Pulmonary artery endothelial cell (primary cell): Measurements from ENCODE around the gene COPG1. TPM values are rescaled to one million over a fixed set of nuclear protein-coding genes. Genes with fewer than 3 reads are reported as not detected.

Experiments
- DNase-seq: peaks from one replicate; pipeline ENCODE4 v3.0.0-alpha.2; 2011; ENCODE audit warnings: low read depth, low spot score
- total RNA-seq: library from RNA; depleted of rRNA; stranded (reverse); fragments of >200 nt; gene quantifications from 2 replicates; pipeline ENCODE4 v1.2.3, GENCODE V29; 2014

The COPG1 gene
- total RNA-seq, 1 donor from 2014 or later = 274 TPM

- no peak for DNase-seq
Measured at GRCh38 chr3:129278966-129279906, 29.8 kb downstream of the COPG1 start.

GRCh38 chr3:129280183-129280582 is 30.8 kb downstream of the COPG1 start:
- DNase-seq = no peak

DNA sequence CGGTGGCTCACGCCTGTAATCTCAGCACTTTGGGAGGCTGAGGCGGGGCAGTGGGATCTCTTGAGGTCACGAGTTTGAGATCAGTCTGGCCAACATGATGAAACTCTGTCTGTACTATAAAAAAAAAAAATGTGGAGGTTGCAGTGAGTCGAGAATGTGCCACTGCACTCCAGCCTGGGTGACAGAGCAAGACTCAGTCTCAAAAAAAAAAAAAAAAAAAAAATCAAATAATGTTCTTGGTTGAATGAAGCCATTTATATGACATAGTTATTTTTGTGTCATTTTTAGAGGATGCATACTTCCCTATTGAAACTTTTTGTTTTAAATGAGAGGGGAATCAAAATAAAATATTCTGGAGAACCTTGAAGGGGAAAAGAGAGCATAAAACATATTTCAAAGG is 32.3 kb downstream of the COPG1 start:
- DNase-seq = no peak

DNA sequence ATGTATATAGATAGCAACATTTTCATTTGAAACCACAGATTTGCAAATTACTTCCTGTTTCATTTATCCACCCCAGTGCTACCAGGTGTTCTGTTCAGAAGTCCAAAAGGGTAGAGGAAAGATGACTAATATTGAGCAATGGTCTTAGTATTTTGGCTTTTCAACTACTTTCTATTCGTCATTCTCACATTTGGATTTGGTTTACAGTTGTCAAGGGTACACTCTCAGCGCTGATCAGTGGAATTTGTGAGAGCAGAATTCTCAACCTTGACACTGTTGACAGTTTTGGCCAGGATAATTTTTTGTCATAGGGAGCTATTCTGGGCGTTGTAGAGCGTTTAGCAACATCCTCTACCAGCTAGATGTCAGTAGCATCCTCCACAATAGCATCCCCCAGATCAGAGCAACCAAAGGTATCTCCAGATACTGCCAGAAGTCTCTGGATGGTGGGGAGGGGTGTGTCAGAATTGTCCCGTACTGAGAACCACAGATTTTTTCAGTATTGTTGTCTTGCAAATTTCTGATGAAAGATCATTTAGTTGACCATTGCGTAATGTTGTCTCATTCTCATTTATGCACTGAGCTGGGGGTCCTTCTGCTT is 33.4 kb downstream of the COPG1 start:
- DNase-seq = no peak

DNA sequence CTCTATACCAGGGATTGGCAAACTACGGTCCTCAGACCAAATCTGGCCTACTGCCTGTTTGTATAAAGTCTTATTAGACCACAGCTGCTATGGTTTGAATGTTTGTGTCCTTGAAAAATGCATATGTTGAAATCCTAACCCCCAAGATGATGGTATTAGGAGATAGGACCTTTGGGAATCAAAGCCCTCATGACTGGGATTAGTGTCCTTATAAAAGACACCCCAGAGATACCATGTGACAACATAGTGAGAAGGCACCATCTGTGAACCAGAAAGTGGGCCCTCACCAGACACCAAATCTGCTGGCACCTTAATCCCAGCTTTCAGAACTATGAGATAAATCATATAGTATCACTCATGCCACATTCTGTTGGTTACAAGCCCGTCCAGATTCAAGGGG is 36.7 kb downstream of the COPG1 start:
- DNase-seq = no peak

DNA sequence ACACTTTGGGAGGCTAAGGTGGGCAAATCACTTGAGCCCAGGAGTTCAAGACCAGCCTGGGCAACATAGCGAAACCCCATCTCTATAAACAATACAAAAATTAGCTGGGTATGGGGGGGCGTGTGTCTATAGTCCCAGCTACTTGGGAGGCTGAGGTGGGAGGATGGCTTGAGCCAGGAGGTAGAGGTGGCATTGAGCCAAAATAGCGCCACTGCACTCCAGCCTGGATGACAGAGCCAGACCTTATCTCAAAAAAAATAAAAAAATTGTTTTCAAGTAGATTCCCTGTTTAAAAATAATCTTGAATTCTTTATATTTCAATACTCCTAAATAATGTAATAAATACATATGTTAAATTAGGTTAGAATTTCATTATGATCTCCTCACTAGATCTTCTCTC is 39.0 kb downstream of the COPG1 start:
- DNase-seq = no peak

DNA sequence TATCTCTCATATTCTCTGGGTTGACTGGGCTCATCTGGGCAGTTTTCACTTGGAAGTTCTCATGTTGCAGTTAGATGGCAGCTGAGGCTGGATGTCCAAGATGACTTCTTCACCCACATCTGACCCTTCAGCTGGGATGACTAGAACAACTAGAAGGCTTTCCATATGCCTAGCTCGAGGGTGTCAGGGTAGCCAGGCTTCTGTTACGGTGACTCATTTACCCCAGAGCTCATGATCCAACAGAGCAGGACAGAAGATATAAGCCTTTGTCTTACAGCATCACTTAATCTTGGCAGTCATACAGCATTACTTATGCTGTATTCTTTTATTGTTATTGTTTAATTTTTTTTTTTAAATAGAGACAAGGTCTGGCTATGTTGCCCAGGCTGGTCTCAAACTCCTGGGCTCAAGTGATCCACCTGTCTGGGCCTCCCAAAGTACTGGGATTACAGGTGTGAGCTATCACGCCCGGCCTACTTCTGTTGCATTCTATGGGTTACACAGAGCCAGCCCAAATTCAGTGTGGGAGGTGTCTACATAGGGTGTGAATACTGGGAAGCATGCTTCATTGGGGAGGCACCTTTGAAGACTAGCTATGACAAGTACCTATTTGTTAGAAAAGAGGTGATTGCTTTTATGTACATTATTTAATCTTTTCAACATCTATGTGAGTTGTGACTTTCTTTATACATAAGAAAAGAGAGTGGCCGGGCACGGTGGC is 40.0 kb downstream of the COPG1 start:
- no peak for DNase-seq

DNA sequence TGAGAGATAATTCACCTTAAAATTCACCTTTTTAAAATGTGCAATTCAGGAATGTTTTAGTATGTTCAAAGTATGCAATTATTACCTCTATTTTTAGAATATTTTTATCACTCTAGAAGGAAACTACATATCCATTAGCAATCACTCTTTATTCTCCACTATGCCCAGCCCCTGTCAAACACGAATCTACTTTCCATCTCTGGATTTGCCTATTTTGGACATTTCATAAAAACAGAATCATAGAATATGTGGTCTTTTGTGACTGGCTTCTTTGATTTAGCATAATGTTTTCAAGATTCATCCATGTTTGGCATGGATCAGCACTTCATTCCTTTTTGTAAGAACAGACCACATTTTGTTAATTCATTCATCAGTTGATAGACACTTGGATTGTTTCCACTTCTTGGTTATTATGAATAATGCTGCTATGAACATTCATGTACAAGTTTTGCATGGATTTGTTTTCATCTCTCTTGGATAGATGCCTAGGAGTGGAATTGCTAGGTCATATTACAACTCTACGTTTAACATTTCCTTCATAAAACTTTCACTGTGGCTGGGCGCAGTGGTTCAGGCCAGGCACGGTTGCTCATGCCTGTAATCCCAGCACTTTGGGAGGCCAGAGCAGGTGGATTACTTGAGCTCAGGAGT is 42.0 kb downstream of the COPG1 start:
- DNase-seq = no peak

DNA sequence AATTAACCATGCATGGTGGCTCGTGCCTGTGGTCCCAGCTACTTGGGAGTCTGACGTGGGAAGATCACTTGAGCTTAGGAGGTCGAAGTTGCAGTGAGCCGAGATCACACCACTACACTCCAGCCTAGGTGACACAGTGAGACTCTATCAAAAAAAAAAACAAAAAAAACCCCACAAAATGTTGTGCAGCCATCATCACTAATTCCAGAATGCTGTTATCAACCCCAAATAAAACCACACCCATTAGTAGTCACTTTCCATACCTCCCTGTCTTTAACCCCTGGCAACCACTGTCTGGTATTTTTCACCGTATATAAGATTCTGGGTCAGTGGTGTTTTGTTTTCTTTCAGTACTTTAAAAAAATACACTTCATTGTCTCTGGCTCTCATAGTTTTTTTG is 45.9 kb downstream of the COPG1 start:
- no peak for DNase-seq

- no peak for DNase-seq
Measured at GRCh38 chr3:129304146-129304961, 54.9 kb downstream of the COPG1 start.

DNA sequence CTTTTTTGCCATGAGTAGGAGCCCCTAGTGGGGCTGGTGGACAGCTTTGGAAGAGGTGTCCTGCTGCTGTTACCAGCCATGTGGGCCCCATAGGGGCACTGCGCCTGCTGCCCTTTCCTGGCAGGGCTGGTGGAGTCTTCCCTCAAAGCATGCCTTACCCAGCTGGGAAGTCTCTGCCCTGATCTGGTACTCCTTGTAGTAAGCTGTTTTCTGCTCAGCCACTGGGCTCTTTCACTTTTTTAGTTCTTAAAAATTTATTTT is 55.5 kb downstream of the COPG1 start:
- no peak for DNase-seq

DNA sequence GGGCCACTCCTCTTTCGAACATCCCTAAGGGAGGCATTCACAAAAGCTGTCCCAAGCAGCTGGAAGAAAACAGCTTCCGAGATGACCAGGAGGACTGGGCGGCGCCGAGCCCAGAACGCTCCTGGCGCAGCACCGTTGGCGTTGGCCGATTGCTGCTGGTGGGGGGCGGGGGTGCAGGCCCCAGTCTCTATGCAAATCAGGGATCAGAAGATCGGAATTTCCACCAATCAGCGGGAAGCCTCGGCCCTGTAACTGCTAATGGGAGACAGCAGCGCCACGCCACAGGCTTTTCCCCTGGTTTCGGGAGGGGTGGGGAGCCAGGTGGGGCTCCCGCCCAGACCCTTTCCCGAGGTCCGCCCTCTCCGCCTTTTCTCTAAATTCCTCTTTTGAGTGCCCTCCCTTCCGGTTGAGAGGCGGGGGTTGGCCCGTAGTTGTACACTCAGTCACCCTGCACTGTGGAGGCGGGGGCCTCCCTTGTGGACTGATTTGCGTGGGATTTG is 56.2 kb downstream of the COPG1 start:
- DNase-seq = peak; percentile 44

DNA sequence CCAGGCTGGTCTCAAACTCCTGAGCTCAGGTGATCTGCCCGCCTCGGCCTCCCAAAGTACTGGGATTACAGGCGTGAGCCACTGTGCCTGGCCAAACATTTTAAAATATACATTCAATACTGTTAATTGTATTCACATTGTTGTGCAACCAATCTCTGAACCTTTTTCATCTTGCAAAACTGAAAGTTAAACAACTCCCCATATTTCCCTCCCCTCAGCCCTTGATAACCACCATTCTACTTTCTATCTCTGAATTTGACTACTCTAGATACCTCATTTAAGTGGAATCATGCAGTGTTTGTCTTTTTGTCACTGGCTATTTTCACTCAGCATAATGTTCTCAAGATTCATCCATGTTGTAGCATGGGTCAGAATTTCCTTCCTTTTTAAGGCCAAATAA is 59.2 kb downstream of the COPG1 start:
- DNase-seq = no peak

- DNase-seq = no peak
Measured at GRCh38 chr3:129310111-129311011, 61.0 kb downstream of the COPG1 start.

- DNase-seq = no peak
Measured at GRCh38 chr3:129311054-129311902, 61.9 kb downstream of the COPG1 start.

- no peak for DNase-seq
Measured at GRCh38 chr3:129312021-129312639, 62.7 kb downstream of the COPG1 start.

DNA sequence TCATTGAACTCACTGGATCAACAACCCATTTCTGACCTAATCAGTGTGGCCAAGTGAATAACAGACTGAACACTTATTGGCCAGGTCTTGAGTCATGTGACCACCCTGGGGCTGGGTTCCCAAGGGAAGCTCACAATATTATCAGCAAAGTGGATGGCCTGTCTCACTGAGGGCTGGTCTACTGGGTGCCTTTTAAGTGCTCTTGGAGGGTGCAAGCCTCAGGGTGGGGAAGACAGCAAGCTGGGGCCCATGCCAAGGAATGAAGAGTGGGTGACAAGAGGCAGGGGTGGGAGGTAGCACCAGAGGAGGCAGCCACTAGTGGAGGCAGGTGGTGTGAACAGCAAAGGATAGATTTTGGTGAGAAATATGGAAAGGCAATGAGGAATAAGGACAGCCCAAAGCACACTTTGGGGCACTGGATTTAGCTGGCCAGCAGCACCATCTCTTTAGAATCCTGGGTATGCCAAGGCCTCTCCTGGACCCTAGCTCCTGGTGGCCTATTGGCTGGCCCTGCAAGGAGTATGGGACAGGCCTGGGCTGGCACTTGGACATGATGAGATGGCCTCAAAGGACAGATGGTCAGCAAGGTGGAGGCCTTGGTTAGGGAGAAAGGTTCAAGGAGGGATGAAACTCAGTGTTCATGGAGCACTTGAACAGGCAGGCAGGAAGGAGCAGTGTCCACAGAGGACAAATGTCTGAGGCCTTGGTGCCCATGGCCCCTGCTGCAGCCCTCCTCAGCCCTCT is 63.4 kb downstream of the COPG1 start:
- DNase-seq = no peak

DNA sequence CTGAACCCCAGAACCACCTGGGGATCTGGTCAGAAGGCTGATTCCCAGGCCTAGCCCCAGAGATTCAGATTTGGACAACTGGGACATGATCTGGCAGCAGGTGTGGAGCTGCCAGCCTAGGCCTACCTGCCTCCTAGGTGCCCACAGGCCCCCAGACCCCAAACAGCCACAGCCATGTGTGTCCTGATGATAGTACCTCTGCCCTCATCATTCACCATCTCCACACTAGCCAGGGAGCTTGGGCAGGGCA is 63.9 kb downstream of the COPG1 start:
- no peak for DNase-seq
